Retinal pigment epithelial cell (primary cell): ENCODE data around the gene C13orf46.

Experiments used
- DNase-seq: peaks from one replicate; pipeline ENCODE4 v3.0.0-alpha.2; 2010; ENCODE audit warnings: low read depth
- H3K4me3 ChIP-seq: 2 replicates; pipeline ENCODE4 v1.5.1; 2011; ENCODE audit warnings: mild to moderate bottlenecking, low read length, control low read depth, moderate library complexity
- TF ChIP-seq, protein P1 (sequence below): conservative IDR thresholded peaks from 2 replicates; pipeline ENCODE4 v1.5.1; 2011; ENCODE audit warnings: low read depth, low read length, control low read depth, inconsistent platforms

C13orf46 gene

GRCh38 chr13:113972451-113973217 is 1.2 kb downstream of the C13orf46 start:
- H3K4me3 ChIP-seq, result no peak overlapping the region
- no peak for DNase-seq
- TF ChIP-seq, protein P1, sequence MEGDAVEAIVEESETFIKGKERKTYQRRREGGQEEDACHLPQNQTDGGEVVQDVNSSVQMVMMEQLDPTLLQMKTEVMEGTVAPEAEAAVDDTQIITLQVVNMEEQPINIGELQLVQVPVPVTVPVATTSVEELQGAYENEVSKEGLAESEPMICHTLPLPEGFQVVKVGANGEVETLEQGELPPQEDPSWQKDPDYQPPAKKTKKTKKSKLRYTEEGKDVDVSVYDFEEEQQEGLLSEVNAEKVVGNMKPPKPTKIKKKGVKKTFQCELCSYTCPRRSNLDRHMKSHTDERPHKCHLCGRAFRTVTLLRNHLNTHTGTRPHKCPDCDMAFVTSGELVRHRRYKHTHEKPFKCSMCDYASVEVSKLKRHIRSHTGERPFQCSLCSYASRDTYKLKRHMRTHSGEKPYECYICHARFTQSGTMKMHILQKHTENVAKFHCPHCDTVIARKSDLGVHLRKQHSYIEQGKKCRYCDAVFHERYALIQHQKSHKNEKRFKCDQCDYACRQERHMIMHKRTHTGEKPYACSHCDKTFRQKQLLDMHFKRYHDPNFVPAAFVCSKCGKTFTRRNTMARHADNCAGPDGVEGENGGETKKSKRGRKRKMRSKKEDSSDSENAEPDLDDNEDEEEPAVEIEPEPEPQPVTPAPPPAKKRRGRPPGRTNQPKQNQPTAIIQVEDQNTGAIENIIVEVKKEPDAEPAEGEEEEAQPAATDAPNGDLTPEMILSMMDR, result no peak

DNA sequence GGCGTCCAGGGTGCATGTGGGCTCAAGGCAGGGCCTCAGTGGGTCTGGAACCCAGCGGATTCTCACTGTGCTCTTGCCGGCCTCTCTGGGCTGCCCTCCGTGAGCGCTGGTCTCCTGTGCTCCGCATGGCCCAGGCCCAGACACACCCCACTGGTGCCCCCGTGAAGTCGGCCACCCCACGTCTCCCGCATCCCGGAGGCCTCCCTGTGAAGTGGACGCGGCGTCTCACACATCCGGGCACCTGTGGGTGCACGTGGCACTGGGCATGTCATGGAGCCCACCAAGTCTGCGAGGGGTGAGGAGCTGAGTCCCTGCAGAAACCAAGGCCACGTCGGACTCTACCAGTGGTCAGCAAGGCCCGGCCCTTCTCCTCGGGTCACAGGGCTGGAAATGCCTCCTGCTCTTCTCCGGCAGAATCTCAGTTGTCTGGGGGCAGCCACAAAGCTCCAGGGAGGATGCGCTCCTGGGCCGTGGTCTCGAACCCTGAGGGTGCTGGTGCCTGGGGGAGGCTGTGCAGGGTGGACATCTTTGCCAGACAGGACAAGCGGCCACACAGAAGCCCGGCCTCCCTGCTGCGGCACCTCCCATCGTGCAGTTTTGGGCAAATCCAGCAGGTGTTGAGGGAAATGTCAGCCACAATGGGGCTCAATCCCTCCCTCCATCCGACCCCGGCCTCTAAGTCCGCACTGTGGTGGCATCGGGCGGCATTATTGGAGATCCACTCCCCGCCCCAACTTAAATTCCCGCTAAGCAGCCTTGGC is 2.2 kb downstream of the C13orf46 start:
- DNase-seq, result no peak
- H3K4me3 ChIP-seq, result no peak overlapping the region
- TF ChIP-seq, protein P1, result no peak

GRCh38 chr13:113970810-113971470 is 2.9 kb downstream of the C13orf46 start:
- TF ChIP-seq, protein P1, result no peak
- peak; percentile 84 for DNase-seq
- H3K4me3 ChIP-seq, result no peak overlapping the region

DNA sequence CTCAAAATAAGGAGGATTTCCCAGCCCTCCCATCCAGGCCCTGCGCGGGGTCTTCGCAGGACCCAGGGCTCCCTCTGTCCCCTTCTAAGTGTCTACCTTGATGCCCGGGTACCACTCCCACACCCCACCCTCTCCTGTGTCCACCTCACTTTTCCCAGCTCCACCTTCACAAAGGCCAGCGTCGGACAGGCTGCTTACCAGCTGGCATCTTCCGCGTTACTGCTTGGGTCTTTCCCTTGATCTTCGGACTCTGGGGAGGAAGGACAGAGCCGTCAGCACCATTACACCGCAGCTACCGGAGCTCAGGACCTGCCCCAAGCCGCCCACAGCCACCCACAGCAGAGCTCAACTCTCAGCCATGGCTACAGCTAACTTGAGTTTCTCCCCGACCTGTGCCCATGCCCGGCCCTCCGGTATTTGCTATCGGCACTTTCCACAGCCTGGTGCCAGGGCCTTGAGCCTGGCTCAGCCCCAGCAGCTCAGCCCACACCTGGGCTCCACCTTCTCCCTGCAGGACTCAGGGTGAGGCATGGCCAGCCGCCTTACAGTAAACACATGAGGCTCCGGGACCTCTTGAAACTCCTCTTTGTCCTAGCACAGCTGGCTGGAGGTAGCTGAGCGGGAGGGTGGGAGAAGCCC is 3.8 kb downstream of the C13orf46 start:
- H3K4me3 ChIP-seq, result no peak overlapping the region
- TF ChIP-seq, protein P1, result no peak
- no peak for DNase-seq

- no peak for DNase-seq
- no peak overlapping the region for H3K4me3 ChIP-seq
Observed at GRCh38 chr13:113969311-113969972, 4.4 kb downstream of the C13orf46 start.

More at GRCh38 chr13:113969311-113969972, 4.4 kb downstream of the C13orf46 start:
- TF ChIP-seq, protein P1, result no peak
